Uterus (tissue), 4 donors: ENCODE measurements around the gene STX4. TPM values are rescaled to one million over a fixed set of nuclear protein-coding genes. Genes with fewer than 3 reads are reported as not detected.

Experiments used
- DNase-seq, 2 donors: peaks; one replicate each; pipeline ENCODE4 v3.0.0-alpha.2; 2019 to 2020
- H3K27ac ChIP-seq, 2 donors: fragments of 200-600 bp; sonication (generic); 1 replicate in 1 of 2; 2 replicates in 1 of 2; pipeline ENCODE4 v1.5.1; 2016 to 2018
- H3K27me3 ChIP-seq, 2 donors: fragments of 200-600 bp; sonication (generic); one replicate each; pipeline ENCODE4 v1.5.1; 2018 to 2019; ENCODE audit warnings: control low read depth in 1 of 2
- H3K36me3 ChIP-seq, 2 donors: fragments of 200-600 bp; sonication (generic); one replicate each; pipeline ENCODE4 v1.5.1; 2019; ENCODE audit warnings: control low read depth in 1 of 2
- H3K4me1 ChIP-seq, 2 donors: fragments of 200-600 bp; sonication (generic); one replicate each; pipeline ENCODE4 v1.5.1; 2018 to 2019; ENCODE audit warnings: control low read depth in 1 of 2
- H3K4me3 ChIP-seq, 2 donors: fragments of 200-600 bp; sonication (generic); 1 replicate in 1 of 2; 2 replicates in 1 of 2; pipeline ENCODE4 v1.5.1; 2018 to 2019; ENCODE audit warnings: mild to moderate bottlenecking in 1 of 2
- H3K9me3 ChIP-seq, 2 donors: fragments of 200-600 bp; sonication (generic); one replicate each; pipeline ENCODE4 v1.5.1; 2019; ENCODE audit warnings: control low read depth in 1 of 2
- CTCF ChIP-seq, 4 experiments: fragments of 200-600 bp in 2 of 4; fragments of 450-650 bp in 2 of 4; sonication (generic) in 2 of 4; IDR thresholded peaks; one replicate each; pipeline ENCODE4 v1.5.1; 2016 to 2019; ENCODE audit warnings: antibody characterized with exemption in 4 of 4, mild to moderate bottlenecking in 2 of 4, moderate library complexity in 1 of 4
- POLR2A ChIP-seq, 2 donors: fragments of 450-650 bp; IDR thresholded peaks; one replicate each; pipeline ENCODE4 v1.6.1; 2016; ENCODE audit warnings: antibody characterized with exemption in 2 of 2, mild to moderate bottlenecking in 1 of 2, moderate library complexity in 1 of 2
- intact Hi-C: fragments of 100-400 bp; cut with DNase I; formaldehyde crosslinking; loops from one replicate; pipeline ENCODE4 v1.15.1; 2023; ENCODE audit warnings: low total_unique reads
- total RNA-seq, 4 donors: library from RNA; depleted of rRNA in 3 of 4; stranded (reverse); fragments of >200 nt in 3 of 4; gene quantifications; one replicate each; pipeline versions ENCODE4 v1.1.0 to v1.2.4, GENCODE V29; 2014 to 2023
- donor health status: DM: yes; HTN: yes; CAD: no.

The STX4 gene
- total RNA-seq, 4 donors from 2014 or later = 26.2 to 114 (median 85.1) TPM

GRCh38 chr16:30986129-30986991, 47.0 kb upstream of the STX4 start:
- peaks cover 0 to 7% of the 10 kb centered on the region in 2 donors for H3K4me1 ChIP-seq
- H3K27ac ChIP-seq = no peak overlapping the region
- no peaks in the 10 kb centered on the region for H3K27me3 ChIP-seq
- TF ChIP-seq POLR2A (IDR thresholded peaks at IDR 0.05) = no peak
- TF ChIP-seq CTCF (IDR thresholded peaks at IDR 0.05) = no peak
- H3K4me3 ChIP-seq = no peak overlapping the region
- no peak for DNase-seq
- no peaks in the 10 kb centered on the region for H3K9me3 ChIP-seq
- no peaks in the 10 kb centered on the region for H3K36me3 ChIP-seq
- intact Hi-C loops = loop anchor here (10.0 kb wide), 1 partner anchor 458 kb away; the partner anchor contains the start of gene ZNF843

GRCh38 chr16:30987581-30988190, 45.7 kb upstream of the STX4 start:
- intact Hi-C loops = loop anchor here (10.0 kb wide), 1 partner anchor 457 kb away; the partner anchor contains the start of gene ZNF843
- TF ChIP-seq CTCF (IDR thresholded peaks at IDR 0.05) = no peak
- no peak for TF ChIP-seq POLR2A (IDR thresholded peaks at IDR 0.05)
- no peaks in the 10 kb centered on the region for H3K9me3 ChIP-seq
- H3K27me3 ChIP-seq = no peaks in the 10 kb centered on the region
- H3K4me1 ChIP-seq = peaks cover 0 to 7% of the 10 kb centered on the region in 2 donors
- no peak for DNase-seq
- no peak overlapping the region for H3K27ac ChIP-seq
- no peaks in the 10 kb centered on the region for H3K36me3 ChIP-seq
- H3K4me3 ChIP-seq = no peak overlapping the region

- Histone ChIP-seq H3K9me3 (no peaks in the 10 kb centered on the region), H3K4me1 (peaks cover 0 to 7% of the 10 kb centered on the region in 2 donors), H3K36me3 (no peaks in the 10 kb centered on the region), H3K4me3 (no peak overlapping the region), H3K27ac (no peak overlapping the region), H3K27me3 (no peaks in the 10 kb centered on the region)
- intact Hi-C loops = loop anchor here (10.0 kb wide), 1 partner anchor 455 kb away; the partner anchor contains the start of gene ZNF843
- no peak for DNase-seq
- TF ChIP-seq POLR2A (IDR thresholded peaks at IDR 0.05) (no peak), CTCF (IDR thresholded peaks at IDR 0.05) (no peak)
Observed at GRCh38 chr16:30989469-30990047, 43.8 kb upstream of the STX4 start.

GRCh38 chr16:30990105-30990504, 43.3 kb upstream of the STX4 start:
- Histone ChIP-seq H3K4me1 (peaks cover 0 to 7% of the 10 kb centered on the region in 2 donors), H3K27me3 (no peaks in the 10 kb centered on the region), H3K9me3 (no peaks in the 10 kb centered on the region), H3K36me3 (no peaks in the 10 kb centered on the region), H3K27ac (no peak overlapping the region), H3K4me3 (no peak overlapping the region)
- intact Hi-C loops = no loop called here
- no peak for DNase-seq
- no peak for TF ChIP-seq CTCF (IDR thresholded peaks at IDR 0.05)
- TF ChIP-seq POLR2A (IDR thresholded peaks at IDR 0.05) = no peak
